ENCODE measurements around the gene MARS1.

- no peak for TF ChIP-seq CTCF (IDR thresholded peaks at IDR 0.05)
- no peak for TF ChIP-seq ZFX (IDR thresholded peaks at IDR 0.05; ENCODE audit: borderline replicate concordance)
Measured at GRCh38 chr12:57535764-57536596, 48.1 kb downstream of the MARS1 start.

Measured in 22Rv1 (cell line).